Lung (tissue), 12 donors: ENCODE data around the gene MAIP1. TPM values are rescaled to one million over a fixed set of nuclear protein-coding genes. Genes with fewer than 3 reads are reported as not detected.

Experiments
- ATAC-seq: fragments of 200-7000 bp; cut with Tn5 transposase; one replicate; pipeline ENCODE4 v1.9.1; 2020; ENCODE audit warnings: moderate number of reproducible peaks; ENCODE audit not compliant: insufficient read depth, low FRiP score
- DNase-seq, 3 donors: peaks; one replicate each; pipeline ENCODE4 v3.0.0-alpha.2; 2013 to 2017
- H3K27ac ChIP-seq, 2 donors: one replicate each; pipeline ENCODE4 v1.5.1; 2013; ENCODE audit warnings: mild to moderate bottlenecking in 2 of 2, moderate library complexity in 2 of 2, control low read depth in 1 of 2, inconsistent platforms in 1 of 2, low read depth in 1 of 2, low read length in 1 of 2
- H3K27me3 ChIP-seq, 3 donors: one replicate each; pipeline ENCODE4 v1.5.1; 2013; ENCODE audit warnings: low read length in 2 of 3; ENCODE audit not compliant: control insufficient read depth in 3 of 3, insufficient read depth in 3 of 3
- H3K36me3 ChIP-seq, 4 donors: one replicate each; pipeline ENCODE4 v1.5.1; 2013; ENCODE audit warnings: low read length in 4 of 4, mild to moderate bottlenecking in 1 of 4, moderate library complexity in 1 of 4; ENCODE audit not compliant: control insufficient read depth in 4 of 4, insufficient read depth in 4 of 4
- H3K4me1 ChIP-seq, 5 donors: one replicate each; pipeline ENCODE4 v1.5.1; 2013; ENCODE audit warnings: low read length in 5 of 5, mild to moderate bottlenecking in 2 of 5, moderate library complexity in 1 of 5; ENCODE audit not compliant: control insufficient read depth in 5 of 5, insufficient read depth in 5 of 5
- H3K4me3 ChIP-seq: one replicate; pipeline ENCODE4 v1.5.1; 2013; ENCODE audit warnings: mild to moderate bottlenecking, control low read depth, moderate library complexity
- H3K9ac ChIP-seq, 2 donors: one replicate each; pipeline ENCODE4 v1.5.1; 2013; ENCODE audit warnings: low read length in 2 of 2, control low read depth in 1 of 2; ENCODE audit not compliant: insufficient read depth in 1 of 2
- H3K9me3 ChIP-seq, 4 donors: one replicate each; pipeline ENCODE4 v1.5.1; 2013; ENCODE audit warnings: low read length in 3 of 4, mild to moderate bottlenecking in 1 of 4, moderate library complexity in 1 of 4; ENCODE audit not compliant: control insufficient read depth in 4 of 4, insufficient read depth in 3 of 4
- CTCF ChIP-seq: IDR thresholded peaks from 2 replicates; pipeline ENCODE4 v1.5.1; 2012; ENCODE audit warnings: mild to moderate bottlenecking; ENCODE audit errors: control extremely low read depth, extremely low read depth
- WGBS, 2 donors: extraction: QIAGEN DNeasy Blood & Tissue Kit; methylation state at CpG; one replicate each; pipeline ENCODE4 v1.1.7; 2013; 5-methylcytosine and 5-hydroxymethylcytosine counted together
- polyA plus RNA-seq, 2 donors: library from polyadenylated mRNA; stranded (reverse); fragments of 200-250 nt; gene quantifications; one replicate each; pipeline ENCODE4 v1.2.1, GENCODE V29; 2013
- total RNA-seq, 2 donors: library from RNA; depleted of rRNA in 1 of 2; stranded (reverse); fragments of >200 nt in 1 of 2; gene quantifications; one replicate each; pipeline ENCODE4 v1.2.1, GENCODE V29; 2014 to 2021
- donor health status: control.
- donor health status: control.
- donor health status: Bipolar disorder and iron deficiency.
- donor health status: healthy.
- donor health status: DM: yes; HTN: yes; CAD: no.

Gene MAIP1
- total and polyA plus RNA-seq, 4 donors, result 8.2 to 18.3 (median 15.3) TPM

- peak overlapping the region in 1 of 2 donors; percentile 33 for H3K27ac ChIP-seq
- H3K4me3 ChIP-seq, result no peak overlapping the region
- peaks cover 0 to 3% (median 0%) of the 10 kb centered on the region in 4 donors for H3K36me3 ChIP-seq
- H3K9ac ChIP-seq, result no peak overlapping the region
- WGBS, 2 donors, result 32 to 33% methylated on average over 7 of the region's 7 CpGs
- H3K27me3 ChIP-seq, result no peaks in the 10 kb centered on the region
- ATAC-seq (no peak), DNase-seq (peak in 2 of 3 donors; percentile 47 to 49)
- H3K4me1 ChIP-seq, result peaks cover 0 to 17% (median 0%) of the 10 kb centered on the region in 5 donors
- H3K9me3 ChIP-seq, result no peaks in the 10 kb centered on the region
- no peak for TF ChIP-seq CTCF
Measured at GRCh38 chr2:199988151-199988550, 32.8 kb downstream of the MAIP1 start.

DNA sequence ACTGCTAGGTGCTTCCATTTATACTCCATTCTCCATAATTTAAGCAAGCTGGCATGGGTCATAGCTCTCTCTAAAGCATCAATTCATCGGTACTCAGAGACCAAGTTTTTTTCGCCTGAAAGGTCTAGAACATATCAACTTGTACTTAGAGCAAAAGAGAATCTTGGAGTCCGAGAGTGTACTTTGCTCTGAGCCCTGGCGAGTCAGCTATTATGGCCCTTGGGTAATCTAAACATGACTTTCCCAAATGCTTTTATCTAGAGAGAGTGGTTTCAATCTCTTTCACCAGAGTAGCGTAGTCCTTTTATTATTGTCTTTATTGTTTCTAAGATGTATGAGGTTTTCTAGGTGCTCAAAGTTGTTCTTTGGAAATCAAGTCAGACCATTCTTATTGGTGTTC is 34.4 kb downstream of the MAIP1 start:
- Histone ChIP-seq H3K27me3 (no peaks in the 10 kb centered on the region), H3K9me3 (no peaks in the 10 kb centered on the region), H3K36me3 (peaks cover 0 to 3% (median 0%) of the 10 kb centered on the region in 4 donors), H3K4me1 (peaks cover 0 to 22% (median 0%) of the 10 kb centered on the region in 5 donors), H3K27ac (no peak overlapping the region), H3K4me3 (no peak overlapping the region), H3K9ac (no peak overlapping the region)
- no peak for DNase-seq
- no peak for TF ChIP-seq CTCF
- no peak for ATAC-seq
- WGBS, 2 donors, result 94 to 95% methylated on average over 5 of the region's 5 CpGs

DNA sequence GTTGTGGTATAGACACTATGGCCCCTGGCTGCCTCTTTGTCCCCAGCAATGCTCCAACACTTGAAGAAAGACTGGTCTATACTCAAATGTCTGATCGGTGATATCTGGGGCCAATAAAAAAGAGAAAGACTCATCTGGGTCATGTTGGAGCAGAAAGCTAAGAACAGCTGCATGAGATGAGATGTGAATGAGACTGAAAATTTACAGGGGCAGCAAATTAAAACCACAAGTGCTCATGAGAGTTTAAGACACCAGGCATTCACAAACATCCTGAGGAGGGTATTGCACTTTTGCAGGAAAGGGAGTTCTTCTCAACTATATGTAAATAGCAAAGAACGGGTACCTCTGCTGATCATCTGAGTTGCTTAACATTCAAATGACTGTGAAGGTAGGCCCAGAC is 36.3 kb downstream of the MAIP1 start:
- 88 to 94% methylated on average over 2 of the region's 2 CpGs for WGBS, 2 donors
- ATAC-seq (no peak), DNase-seq (no peak)
- peaks cover 0 to 22% (median 0%) of the 10 kb centered on the region in 5 donors for H3K4me1 ChIP-seq
- H3K27me3 ChIP-seq, result no peaks in the 10 kb centered on the region
- peaks cover 0 to 3% (median 0%) of the 10 kb centered on the region in 4 donors for H3K36me3 ChIP-seq
- H3K27ac ChIP-seq, result no peak overlapping the region
- TF ChIP-seq CTCF, result no peak
- H3K9ac ChIP-seq, result no peak overlapping the region
- H3K4me3 ChIP-seq, result no peak overlapping the region
- no peaks in the 10 kb centered on the region for H3K9me3 ChIP-seq

- H3K27me3 ChIP-seq, result no peaks in the 10 kb centered on the region
- 97 to 98% methylated on average over 3 of the region's 3 CpGs for WGBS, 2 donors
- peaks cover 0 to 22% (median 0%) of the 10 kb centered on the region in 5 donors for H3K4me1 ChIP-seq
- no peak overlapping the region for H3K9ac ChIP-seq
- no peak overlapping the region for H3K27ac ChIP-seq
- H3K9me3 ChIP-seq, result no peaks in the 10 kb centered on the region
- H3K36me3 ChIP-seq, result peaks cover 0 to 3% (median 0%) of the 10 kb centered on the region in 4 donors
- ATAC-seq (no peak), DNase-seq (no peak)
- no peak overlapping the region for H3K4me3 ChIP-seq
- TF ChIP-seq CTCF, result no peak
Measured at GRCh38 chr2:199992296-199992695, 36.9 kb downstream of the MAIP1 start.
